NCI-H748 (cell line): ENCODE results near the gene TAF11.
"Not testable (repeated sequence)": the region's sequence is repeated elsewhere in the genome, so short reads cannot be mapped to it uniquely, and the experiment has no call there.

Experiments
- DNase-seq: peaks from one replicate; lab custom pipeline; 2025; ENCODE audit not compliant: unreplicated experiment; lab: John Stamatoyannopoulos, UW

Gene TAF11

GRCh38 chr6:34867484-34867883, 20.4 kb downstream of the TAF11 start:
- DNase-seq: no peak

GRCh38 chr6:34866509-34866908, 21.3 kb downstream of the TAF11 start:
- no peak for DNase-seq

- DNase-seq: no peak
Measured at GRCh38 chr6:34865107-34865506, 22.7 kb downstream of the TAF11 start.

GRCh38 chr6:34864007-34864406, 23.8 kb downstream of the TAF11 start:
- no peak for DNase-seq

- no peak for DNase-seq
Measured at GRCh38 chr6:34860776-34861175, 27.1 kb downstream of the TAF11 start.

GRCh38 chr6:34859951-34860350, 27.9 kb downstream of the TAF11 start:
- no peak for DNase-seq

GRCh38 chr6:34858681-34859080, 29.2 kb downstream of the TAF11 start:
- DNase-seq: no peak

- no peak for DNase-seq
Measured at GRCh38 chr6:34855463-34855862, 32.4 kb downstream of the TAF11 start.

- DNase-seq: no peak
Measured at GRCh38 chr6:34852406-34853085, 35.3 kb downstream of the TAF11 start.

GRCh38 chr6:34851361-34851760, 36.5 kb downstream of the TAF11 start:
- no peak for DNase-seq

- DNase-seq: not testable (repeated sequence)
Measured at GRCh38 chr6:34849066-34849465, 38.8 kb downstream of the TAF11 start.

GRCh38 chr6:34839666-34840352, 48.0 kb downstream of the TAF11 start:
- DNase-seq: no peak

GRCh38 chr6:34837528-34837927, 50.3 kb downstream of the TAF11 start:
- DNase-seq: no peak

- DNase-seq: no peak
Measured at GRCh38 chr6:34836451-34836850, 51.4 kb downstream of the TAF11 start.

GRCh38 chr6:34836008-34836407, 51.8 kb downstream of the TAF11 start:
- no peak for DNase-seq

GRCh38 chr6:34834789-34835518, 52.9 kb downstream of the TAF11 start:
- DNase-seq: no peak

GRCh38 chr6:34832942-34833341, 54.9 kb downstream of the TAF11 start:
- no peak for DNase-seq

- no peak for DNase-seq
Measured at GRCh38 chr6:34829137-34829536, 58.7 kb downstream of the TAF11 start.
